ENCODE results near the gene NLGN4X.
"Not testable (repeated sequence)": the region's sequence is repeated elsewhere in the genome, so short reads cannot be mapped to it uniquely, and the experiment has no call there.

The NLGN4X gene

DNA sequence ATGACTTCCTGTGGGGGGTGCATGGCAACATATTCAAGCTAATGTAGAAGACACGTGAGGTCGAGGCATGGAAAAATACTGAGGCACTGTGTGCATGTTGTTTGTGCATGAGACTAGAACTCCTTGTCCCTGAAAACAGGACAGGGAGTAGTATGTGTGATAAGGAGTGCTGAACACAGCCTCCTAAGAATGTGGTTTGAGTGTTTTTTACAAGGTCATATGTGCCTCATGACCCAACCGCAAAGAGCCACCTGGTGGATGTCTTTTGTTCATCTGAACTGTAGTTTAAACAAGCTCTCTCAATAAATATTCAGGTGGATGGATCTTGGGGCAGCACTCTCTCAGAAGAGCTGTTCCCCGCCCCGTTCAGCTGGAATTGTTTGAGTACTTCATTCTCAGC, 226.6 kb downstream of the NLGN4X start:
- peak; percentile 47 to 61 for DNase-seq

GRCh38 chrX:5998901-5999300, 229.8 kb downstream of the NLGN4X start:
- DNase-seq: no peak

DNA sequence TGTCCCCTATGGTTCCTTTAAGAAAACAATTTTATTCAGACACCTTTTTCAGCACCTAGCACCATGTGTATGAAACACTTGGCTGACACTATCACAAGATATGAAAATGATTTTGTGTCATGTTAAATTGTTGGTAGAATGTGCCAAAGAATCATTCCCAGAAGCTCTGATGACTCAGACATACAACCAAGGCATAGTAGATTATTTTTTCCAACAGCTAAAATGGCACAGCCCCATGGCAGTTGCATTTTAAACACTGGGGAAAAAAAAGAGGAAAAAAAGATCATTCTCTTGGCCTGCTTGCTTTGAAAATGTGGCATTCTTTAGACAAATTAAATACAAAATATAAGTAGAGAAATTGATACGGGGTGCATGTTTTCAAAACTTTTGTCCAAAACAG, 230.2 kb downstream of the NLGN4X start:
- DNase-seq: no peak

DNA sequence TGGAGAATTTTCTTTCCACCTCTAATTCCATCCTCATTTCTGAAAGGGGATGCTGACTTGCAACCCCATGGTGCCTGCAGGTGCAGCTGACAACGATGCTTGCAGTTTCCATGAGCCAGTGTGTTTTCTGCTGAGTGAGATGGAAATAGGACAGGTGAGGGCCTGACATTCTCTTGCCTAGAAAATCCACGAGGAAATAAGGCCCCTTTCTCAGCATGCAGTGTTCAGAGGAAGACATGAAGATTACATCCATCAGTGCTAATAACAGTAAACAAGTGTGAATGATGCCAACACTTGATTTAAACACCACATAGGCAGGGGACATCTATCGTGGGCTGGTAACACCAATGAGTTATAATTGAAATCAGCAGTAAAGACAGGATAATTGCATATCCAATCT, 237.3 kb downstream of the NLGN4X start:
- no peak for DNase-seq

DNA sequence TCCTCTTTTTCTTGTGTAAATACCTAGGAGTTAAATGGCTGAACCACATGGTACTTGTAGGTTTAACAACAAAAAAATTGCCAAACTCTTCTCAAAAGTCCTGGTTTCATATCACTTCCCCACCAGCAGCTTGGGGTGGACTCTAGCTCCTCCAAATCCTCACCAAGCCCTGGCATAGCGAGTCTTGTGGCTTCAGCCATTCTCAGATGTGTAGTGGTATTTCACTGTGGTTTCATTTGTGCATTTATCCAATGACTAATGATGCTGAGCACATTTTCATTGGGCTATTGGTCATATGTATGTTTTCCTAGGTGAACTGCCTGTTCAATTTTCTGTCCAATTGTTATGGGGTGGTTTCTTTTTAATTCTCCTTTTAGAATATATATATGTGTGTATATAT, 249.3 kb downstream of the NLGN4X start:
- no peak for DNase-seq

DNA sequence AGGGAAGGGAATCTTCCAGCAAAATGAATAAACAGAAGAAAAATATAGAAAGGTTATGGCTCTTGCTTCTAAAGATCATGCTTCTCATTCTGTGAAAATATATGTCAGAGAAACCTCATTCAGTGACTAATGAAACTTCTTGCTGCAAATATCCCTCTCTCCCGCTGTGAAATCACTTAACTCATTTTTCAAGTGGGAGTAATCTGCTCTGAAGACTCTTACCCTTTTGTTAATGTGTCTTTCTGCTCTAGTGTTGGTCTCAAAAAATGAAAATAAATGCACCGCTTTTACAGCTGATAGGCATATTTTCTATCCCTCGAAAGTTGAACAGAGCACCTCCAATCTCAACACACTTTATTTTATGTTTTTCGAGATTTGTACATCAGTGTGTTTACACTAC, 252.3 kb downstream of the NLGN4X start:
- peak; percentile 49 for DNase-seq

DNA sequence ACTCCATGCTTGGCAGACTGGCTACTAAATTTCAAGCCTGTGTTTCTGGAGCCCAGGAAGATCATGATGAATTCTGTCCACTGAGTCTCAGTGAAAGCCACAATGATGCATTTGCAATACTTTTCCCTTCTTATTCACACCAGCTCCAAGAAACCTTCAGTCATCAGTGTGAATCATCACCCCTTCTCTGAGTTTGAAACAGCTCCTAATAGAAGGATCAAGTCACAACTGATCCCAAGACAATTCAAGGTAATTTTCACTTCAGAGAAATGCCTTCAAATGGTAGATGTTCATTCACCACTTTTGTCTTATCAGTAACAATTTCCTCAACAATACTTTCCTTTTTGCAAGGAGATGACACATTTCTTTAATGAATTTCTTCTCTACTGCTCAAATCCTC, 257.4 kb downstream of the NLGN4X start:
- DNase-seq: no peak

DNA sequence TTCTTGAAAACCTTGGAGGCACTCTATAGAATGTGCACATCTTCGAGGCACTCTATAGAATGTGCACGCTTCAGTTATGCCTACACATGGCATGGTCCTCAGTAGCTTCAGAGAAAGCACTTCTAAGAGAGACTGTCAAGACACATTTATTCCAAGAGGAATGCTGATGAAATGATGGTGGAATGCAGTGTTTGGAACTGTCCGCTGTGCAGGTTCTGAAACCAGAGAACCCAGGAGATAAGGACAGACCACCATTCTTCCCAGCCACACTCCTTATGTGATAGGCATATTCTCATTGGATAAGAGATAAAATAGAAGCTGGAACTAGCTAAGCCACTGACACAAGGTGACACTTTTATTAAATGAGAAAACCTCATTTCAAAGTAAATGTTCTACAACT, 263.3 kb downstream of the NLGN4X start:
- DNase-seq: no peak

GRCh38 chrX:5959286-5959685, 269.4 kb downstream of the NLGN4X start:
- DNase-seq: no peak

DNA sequence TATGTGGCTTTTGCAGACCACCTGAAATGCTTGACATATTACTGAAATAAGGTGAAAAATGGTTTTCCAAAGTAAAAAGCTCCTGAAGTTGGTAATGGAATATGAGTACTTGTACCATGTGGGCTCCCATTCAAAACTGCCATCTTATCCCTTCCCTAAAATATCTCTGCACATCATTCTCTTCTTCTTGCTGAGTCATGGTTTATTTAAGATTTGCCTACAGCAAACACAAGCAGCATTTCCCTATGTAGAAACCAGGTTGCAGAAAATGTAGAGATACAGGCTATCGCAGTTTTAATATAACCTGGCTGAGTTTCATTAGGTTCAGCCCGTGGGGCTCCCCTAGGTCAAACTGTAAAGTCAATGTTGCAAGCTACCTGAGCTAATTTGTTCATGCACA, 270.1 kb downstream of the NLGN4X start:
- DNase-seq: no peak

GRCh38 chrX:5957506-5957905, 271.2 kb downstream of the NLGN4X start:
- no peak for DNase-seq

- DNase-seq: no peak
These were observed 292.2 kb downstream of the NLGN4X start for GRCh38 chrX:5936438-5936837.

DNA sequence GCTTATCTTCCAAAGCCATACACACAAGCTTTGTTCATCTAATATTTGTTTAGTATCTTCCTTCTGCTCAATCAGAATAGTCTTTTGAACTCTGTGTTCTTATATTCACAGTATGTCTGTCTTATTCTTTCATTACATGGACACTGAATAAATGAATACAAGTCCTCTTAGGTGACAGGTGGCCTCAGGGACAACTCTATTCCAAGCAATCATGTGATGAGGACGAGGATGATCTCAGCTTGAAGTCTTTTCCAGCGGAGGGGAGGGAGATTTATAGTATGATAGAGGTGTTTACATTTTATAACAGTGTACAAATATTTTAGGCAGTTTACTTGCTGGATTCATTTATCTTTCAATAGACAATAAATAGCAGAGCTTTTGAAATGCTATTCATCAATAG, 300.4 kb downstream of the NLGN4X start:
- DNase-seq: no peak

DNA sequence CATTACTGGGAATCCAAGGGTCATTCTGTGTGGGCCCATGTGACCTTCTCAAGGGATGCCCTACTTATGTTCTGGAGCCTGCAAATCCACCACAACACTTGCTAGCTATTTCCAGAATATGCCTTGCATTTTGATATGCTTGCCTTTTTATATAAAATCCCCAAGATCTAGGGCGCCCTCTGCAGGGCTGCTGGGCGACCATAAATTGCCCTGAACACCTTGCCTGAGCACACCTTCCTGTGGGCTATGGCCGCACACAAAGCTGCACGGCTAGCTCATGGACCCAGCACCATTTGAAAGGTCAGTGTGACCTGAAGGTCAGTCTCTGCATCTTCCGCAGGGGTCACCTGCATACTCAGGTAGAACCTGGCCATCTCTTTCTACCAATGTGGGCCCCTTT, 311.7 kb downstream of the NLGN4X start:
- DNase-seq: no peak

GRCh38 chrX:5915783-5916182, 312.9 kb downstream of the NLGN4X start:
- no peak for DNase-seq

- DNase-seq: no peak
These were observed 321.5 kb downstream of the NLGN4X start for GRCh38 chrX:5907207-5907606.

- DNase-seq: not testable (repeated sequence)
These were observed 325.0 kb downstream of the NLGN4X start for GRCh38 chrX:5903586-5904190.

GRCh38 chrX:5898463-5898862, 330.2 kb downstream of the NLGN4X start:
- no peak for DNase-seq

DNA sequence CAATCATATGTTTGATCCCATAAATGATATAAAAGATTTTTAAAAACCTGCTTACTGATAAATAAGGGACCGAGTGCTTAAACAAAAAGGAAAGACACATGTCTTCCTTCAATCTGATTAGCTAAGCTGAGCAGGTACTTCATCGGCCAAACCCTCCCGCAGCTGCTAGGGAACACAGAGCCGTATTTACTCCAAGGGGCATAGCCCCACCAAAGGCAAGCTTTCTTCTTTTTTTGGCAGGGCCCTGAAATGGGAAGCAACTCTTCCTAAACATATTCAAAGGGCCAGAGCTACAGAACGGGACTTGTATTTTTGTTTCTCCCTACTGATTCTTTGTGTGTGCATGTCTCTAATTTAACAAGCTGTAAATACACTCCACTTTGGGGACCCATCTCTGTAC, 337.3 kb downstream of the NLGN4X start:
- DNase-seq: no peak

GRCh38 chrX:5876984-5877596, 351.6 kb downstream of the NLGN4X start:
- DNase-seq: peak; percentile 4 to 52

DNA sequence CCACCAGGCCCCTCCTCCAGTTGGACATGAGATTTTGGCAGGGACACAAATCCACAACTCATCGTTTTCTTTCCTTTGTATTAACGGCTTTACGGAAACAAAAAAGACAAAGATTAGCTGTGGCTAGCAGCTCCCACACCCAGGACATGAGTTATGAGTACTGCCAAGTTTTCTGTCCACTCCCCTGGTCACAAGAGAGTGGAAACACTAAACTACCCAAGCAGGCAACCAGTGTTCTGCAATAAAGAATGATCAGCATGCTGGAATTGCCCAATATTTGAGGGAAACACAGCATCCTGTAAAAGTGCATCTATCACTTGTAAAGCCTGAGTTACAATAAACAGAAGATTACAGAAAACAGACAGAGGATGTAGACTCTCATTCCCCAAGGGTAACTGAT, 358.4 kb downstream of the NLGN4X start:
- DNase-seq: no peak

GRCh38 chrX:5869786-5870185, 358.9 kb downstream of the NLGN4X start:
- no peak for DNase-seq

GRCh38 chrX:5867778-5868177, 360.9 kb downstream of the NLGN4X start:
- no peak for DNase-seq

DNA sequence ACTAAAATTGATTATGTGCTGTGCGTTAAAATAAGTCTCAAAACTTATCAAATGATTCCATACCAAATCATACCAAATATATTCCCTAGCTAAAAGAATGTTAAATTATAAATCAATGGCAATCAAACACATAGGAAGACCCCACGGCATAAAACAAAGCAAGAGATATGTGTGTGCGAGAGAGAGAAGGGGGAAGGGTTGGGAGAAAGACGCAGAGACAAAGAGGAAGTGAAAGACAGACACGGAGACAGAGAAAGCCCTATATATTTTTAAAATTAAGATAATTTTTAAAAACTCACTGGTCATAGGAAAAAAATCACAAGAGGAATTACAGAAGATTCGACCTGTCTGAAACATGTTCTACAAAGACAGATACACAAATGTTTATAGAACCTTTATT, 371.4 kb downstream of the NLGN4X start:
- DNase-seq: no peak

- no peak for DNase-seq
These were observed 375.7 kb downstream of the NLGN4X start for GRCh38 chrX:5852941-5853340.

Data from NCI-H187 (cell line).